ENCODE results near the gene FUT7.

FUT7 gene

DNA sequence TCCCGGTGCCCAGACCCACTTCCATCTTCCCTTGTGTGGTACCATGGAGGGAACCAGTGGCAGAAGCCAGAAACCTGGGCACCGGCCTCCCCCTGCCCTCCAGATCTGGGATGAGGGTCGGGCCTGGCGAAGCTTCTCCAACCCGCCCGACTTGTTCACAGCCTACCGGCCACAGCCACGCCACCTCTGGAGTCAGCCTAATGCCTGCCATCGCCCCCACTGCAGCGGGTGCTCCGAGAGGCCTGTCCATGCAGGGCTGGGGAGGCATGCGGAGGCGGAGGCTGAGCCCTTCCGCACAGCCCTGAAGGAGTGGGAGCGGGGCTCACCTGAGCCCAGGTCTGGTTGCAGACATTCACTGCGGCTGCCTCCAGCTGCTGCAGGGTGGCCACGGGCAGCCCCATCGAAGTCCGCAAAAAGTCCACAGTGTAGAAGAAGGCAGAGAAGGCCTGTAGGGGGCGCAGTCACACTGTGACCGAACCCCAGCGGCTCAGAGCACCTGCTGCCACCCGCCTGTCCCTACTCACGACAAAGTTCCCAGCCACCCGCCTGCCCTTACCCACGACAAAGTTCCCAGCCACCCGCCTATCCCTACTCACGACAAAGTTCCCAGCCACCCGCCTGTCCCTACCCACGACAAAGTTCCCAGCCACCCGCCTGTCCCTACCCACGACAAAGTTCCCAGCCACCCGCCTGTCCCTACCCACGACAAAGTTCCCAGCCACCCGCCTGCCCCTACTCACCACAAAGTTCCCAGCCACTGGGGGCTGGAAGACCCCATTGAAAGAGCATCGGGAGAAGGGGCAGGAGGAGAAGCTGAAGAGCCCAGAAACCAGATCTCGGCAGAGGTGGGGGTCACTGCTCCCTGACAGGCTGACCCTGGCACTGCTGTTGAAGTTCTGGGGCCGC lies 17.9 kb upstream of the FUT7 start:
- DNase-seq (ENCODE audit: low read depth in 2 of 2): peak in 1 of 2 donors; percentile 62

DNA sequence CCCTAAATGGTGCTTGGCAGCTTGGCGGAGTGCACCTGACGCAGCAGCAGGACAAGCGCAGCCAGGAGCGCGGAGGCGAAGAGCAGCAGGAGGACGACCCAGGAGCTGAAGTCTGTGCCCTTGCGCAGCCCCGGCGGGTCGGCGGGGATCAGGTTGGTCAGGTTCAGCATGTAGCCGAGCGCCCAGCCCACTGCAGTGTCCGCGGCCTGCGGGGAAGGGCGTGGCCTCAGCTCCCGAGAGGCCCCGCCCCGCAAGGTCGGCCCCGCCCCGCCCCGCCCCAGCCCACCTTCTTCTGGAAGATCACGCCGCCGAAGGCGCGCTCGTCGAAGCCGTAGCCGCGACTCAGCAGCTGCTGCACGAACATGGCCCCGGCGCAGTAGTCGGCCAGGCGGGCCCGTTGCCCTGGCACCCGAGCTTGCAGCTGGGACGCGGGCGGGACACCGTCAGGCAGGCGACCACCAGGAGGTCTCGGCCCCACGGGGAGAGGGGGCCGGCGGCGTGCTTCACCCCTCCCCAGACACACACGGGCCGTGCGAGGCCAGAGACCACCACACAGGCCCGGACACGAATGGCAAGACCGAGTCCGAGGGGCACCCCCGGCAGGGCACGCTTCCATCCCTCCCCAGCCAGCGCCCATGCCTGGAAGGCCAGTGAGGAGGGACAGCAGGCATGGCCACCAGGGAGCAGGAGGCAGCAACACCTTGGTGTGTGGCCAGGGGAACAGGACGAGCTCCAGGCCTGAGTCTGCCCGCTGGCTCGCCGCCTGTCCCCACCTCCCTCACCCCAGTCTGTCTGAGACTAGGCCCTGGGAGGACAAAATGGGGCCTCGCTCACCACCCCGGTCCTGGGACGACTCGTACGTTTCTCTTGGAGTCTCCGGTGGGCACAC lies 17.0 kb upstream of the FUT7 start:
- no peak for DNase-seq (ENCODE audit: low read depth in 2 of 2)

DNA sequence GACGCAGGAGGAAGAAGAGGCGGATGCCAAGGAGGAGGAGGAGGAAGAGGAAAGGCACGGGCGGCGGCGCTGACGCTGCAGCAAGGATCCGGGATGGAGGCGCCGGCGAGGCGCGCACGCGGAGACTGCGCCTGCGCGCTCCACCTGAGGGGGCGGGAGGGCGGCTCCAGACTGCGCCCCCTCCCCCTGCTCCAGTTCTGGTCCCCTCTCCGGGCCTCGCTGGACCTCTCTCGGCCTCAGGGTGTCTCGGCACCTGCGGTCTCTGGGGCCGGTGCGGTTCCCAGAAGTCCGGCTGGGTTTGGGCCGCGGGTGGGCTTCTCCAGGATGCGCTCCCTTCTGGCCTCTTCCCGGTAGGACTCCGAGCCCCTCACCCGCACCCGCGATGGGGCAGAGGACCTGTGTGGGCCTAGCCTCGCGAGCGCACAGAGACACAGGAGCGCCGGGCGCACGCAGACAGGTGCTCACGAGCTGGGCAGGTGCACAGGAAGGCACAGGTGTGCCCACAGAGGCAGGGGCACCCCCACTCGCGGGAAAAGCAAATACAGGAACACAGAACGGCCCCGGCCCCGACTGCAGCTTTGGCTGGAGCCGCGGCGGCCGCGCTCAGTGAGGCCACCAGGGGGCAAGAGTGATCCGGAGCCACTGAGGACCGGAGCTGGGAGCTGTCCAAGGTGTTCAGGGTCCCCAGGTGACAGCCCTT lies 14.3 kb upstream of the FUT7 start, which contains the start of gene NPDC1:
Gene NPDC1 (minus strand): TSS at position 90 of the 700 bp plus-strand sequence. CDS start 188 bp downstream, outside the sequence.
- DNase-seq (ENCODE audit: low read depth in 2 of 2): peak; percentile 68 to 83

DNA sequence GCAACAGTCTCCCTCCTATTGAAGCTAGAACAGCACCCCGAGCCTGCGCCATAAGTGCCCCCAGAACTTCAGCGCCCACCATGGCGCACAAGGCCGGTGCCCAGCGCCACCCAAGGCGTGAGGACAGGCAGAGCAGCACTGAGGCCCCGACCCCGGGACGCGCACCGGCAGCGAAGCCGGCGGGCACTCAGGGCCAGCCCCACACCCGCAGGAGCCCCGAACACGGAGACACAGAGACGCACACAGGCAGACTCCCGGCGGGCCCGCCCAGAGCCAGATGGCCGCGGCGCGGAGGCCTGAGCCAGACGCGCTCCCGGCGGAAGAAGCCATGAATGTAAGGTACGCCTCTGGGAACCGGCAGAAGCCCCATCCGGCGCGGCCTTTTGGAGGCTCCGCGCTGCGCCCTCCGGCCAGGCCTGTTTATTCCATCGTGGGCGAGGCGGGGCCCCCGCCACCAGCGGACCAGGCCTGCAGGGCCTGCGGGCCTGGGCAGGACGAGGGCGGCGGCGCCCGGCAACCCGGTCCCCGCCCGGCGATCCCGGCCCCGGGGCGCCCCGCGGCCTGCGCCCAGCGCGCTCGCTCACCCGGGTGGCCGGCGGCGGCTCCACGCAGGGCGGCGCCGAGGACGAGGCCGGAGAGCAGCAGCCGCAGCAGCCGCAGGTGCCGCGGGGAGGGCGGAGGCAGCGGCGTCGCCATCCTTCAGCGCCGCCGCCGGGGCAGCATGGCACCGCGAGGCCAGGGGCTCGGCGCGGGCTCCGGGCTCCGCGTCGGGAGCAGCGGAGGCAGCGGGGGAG lies 13.6 kb upstream of the FUT7 start:
- DNase-seq (ENCODE audit: low read depth in 2 of 2): no peak

DNA sequence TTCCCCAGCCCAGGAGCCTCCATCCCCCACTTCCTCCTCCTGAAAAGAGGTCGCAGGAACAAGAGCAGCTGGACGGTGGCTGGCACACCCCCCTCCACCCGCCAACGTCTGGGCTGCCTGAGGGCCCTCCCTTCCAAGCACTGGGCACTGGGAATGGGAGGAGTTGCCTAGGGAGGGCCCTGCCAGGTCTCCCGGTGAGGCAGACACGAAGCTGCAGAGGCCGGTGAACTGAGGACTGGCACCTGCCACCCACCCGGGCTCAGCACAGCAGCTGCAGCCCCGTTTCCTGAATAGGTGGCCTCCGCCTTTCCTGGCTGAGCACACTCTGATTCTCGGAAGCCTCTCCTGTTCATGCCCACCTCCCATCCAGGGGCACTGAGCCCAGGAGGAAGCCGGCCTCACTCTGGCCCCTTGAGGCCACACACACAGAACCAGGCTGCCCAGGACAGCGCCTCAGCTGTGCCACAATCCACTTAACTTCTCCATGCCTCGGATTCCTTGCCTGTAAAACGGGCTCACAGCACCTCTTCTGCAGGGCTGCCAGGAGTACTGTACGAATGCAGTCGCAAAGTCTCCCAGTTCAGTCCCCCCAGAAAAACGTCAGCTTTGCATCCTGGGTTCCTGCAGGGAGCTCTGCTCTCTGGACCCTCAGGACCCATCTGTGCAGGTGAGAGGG lies 12.8 kb upstream of the FUT7 start:
- DNase-seq (ENCODE audit: low read depth in 2 of 2): no peak

DNA sequence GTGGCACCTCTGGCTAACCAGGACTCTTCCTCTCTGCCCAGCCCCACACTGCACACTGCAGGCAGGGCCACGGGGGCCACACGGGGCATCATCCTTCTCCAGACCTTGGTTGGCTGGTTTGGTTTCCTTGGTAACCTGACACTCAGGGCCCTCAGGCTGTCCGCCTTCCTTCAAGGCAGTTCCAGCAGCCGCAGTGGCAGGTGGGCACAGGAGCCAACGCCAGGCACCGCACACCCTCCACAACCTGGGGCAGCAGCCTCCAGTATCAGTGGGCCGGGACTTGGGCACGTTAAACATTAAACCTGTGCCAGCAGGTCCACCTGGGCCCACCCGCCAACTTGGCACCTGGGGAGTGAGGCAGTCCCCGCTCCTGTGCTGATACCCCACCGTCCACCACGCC lies 12.1 kb upstream of the FUT7 start:
- no peak for DNase-seq (ENCODE audit: low read depth in 2 of 2)

DNA sequence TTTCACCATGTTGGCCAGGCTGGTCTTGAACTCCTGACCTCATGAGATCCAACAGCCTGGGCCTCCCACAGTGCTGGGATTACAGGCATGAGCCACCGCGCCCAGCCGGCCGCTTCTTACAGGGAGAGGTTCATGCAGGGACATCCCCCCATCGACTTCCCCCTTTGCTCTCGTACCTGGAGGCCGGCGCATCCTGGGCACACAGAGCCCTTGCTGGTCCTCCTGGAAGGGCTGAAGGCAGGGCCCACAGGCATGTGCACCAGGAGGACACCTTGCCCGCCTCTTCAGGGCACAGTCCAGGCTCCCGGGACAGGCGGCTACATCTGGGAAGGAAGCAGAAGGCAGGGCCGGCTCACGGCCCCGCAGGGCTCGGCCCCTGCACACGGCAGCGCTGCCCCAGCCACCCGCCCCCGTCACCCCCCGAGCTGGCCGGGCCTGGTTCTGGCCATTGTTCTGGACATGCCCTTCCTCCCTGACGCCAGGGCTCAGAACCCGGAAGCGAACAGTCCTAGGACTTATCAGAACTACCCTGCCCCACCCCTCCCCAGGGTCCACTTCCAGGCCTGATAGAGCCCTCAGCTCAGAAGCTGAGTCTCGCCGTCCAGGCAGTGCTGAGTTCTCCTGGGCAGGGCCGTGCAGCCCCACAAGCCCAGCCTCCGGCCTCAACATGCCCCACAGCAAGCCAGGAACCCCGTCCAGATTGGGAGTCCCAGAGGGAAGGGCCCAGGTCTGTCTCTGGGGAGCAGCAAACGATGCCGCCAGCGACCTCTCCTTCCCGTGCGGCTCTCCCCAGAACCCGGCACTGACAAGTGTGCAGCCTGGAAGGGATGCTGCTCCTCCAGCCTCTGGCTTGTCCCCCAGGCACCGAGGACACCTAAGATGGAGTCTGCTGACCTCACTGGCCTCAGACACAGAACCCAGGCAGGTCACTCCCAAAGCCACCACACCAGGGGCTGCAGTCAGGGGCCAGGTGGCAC lies 11.2 kb upstream of the FUT7 start:
- DNase-seq (ENCODE audit: low read depth in 2 of 2): no peak

DNA sequence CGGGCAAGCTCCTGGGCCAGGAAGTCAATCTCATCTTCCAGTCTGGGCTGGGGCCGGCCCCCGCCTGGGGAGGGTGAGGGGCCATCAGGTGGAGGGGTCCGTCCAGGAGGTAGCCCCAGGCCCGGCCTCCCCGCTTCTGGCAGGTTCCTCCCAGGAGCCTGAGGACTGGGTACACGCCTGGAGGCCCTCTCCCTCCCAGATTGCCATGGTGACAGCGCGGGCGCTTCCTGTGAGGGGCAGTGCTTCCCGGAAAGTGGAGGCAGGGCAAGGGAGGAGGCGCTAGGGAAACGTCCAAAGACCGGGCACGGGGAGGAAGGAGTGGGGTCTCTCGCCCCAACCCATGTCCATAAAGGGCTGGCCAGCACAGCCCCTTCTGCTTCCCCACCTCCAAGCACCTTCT lies 9.2 kb upstream of the FUT7 start:
- no peak for DNase-seq (ENCODE audit: low read depth in 2 of 2)

DNA sequence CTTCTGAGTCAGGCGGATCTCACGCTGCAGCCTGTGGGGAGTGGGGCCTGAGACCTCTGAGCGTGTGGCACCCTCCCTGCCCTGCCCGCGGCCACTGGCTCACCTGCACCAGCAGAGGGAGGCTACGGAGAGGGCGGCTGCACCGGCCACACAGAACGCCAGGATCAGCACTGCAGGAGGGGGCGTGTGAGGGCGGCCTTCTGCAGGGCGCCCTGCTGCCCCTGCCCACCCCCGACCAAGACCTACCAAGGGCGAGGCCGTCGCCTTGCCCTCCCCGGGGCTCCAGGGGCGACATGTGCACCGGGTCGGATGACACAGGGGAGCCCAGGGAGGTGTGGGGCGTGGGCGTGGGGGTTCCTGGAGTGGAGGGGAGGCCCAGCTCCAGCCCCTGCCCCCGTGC lies 8.7 kb upstream of the FUT7 start:
- DNase-seq (ENCODE audit: low read depth in 2 of 2): no peak

DNA sequence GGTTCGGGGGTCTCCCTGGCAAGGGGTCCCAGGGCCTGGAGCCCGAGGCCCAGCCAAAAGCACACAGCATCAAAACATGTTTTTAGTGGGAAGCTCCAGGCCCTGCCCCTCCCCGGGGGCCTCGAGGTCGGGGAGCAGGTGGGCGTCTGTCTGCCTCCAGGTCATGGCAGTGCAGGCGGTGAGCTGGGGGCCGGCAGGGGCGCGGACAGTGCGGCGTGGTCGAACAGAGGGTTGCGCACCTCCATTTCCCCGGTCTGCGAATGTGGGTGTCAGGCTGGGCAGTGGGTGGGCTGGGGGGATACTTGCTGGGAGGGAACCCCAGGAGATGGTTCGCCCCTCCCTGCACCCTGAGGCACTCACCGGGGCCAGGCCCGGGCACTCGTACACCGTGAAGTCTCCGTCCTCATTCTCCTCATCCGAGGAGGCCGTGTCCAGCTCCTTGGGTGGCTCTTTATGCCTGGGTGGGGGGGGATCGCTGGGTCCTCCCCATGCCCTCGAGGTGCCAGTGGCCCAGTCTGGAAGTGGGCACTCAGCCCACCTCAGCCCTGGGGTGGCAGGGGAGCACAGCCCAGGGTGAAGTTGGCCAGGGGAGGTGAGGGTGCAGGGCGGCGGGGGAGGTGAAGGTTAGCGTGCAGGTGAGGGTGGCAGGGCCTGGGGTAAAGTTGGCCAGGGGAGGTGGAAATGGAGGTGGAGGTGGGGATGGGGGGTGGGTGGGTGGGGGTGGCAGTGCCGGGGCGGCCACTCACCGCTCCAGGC lies 7.9 kb upstream of the FUT7 start:
- DNase-seq (ENCODE audit: low read depth in 2 of 2): no peak

DNA sequence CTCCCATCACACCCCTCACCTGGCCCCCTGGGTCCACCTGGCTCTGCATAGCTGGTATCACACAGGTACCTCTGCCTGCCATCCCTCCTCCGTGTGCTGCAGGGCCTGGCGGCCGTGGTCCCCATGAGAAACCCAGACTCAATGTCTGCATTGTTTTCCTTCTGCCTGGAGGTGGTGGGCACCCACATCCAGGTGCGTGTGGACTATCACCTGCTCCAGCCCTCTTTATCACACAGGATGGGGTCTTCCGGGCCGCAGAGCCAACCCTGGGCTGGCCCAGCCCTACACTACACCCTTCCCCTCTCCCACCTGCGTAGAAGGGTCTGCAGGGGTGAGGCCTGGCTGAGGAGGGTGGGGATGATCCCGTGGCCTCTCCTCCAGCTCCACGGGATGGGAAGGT lies 7.0 kb upstream of the FUT7 start:
- no peak for DNase-seq (ENCODE audit: low read depth in 2 of 2)

DNA sequence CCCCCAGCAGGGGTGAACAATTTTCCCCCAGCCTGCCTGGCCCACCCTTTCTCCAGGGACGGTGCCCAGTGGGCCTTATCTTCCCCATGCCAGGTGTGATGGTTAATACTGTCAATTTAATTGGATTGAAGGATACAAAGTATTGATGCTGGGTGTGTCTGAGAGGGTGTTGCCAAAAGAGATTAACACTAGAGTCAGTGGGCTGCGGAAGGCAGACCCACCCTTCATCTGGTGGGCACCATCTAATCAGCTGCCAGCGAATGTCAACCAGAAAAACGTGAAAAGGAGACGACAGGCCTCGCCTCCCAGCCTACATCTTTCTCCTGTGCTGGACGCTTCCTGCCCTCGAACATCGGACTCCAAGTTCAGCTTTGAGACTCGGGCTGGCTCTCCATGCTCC lies 5.6 kb upstream of the FUT7 start:
- DNase-seq (ENCODE audit: low read depth in 2 of 2): no peak

DNA sequence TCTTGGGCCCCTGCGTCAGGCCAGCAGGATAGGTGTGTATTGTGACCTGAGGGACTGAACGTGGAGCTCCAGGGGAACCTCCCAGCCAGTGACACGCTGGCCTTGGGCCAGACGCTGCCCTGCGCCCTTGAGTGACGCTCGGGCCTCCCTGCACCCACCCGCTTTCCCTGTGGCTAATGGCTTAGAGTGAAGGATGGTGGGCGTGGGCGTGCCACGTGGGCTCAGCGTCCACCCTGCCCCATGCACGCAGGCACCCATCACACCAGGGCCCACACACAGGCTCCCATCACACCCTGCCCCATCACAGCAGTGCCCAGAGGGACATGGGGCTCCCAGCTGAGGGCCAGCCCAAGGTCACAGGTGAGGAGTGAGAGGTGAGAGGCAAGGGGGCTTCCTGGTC lies 5.1 kb upstream of the FUT7 start:
- DNase-seq (ENCODE audit: low read depth in 2 of 2): no peak

DNA sequence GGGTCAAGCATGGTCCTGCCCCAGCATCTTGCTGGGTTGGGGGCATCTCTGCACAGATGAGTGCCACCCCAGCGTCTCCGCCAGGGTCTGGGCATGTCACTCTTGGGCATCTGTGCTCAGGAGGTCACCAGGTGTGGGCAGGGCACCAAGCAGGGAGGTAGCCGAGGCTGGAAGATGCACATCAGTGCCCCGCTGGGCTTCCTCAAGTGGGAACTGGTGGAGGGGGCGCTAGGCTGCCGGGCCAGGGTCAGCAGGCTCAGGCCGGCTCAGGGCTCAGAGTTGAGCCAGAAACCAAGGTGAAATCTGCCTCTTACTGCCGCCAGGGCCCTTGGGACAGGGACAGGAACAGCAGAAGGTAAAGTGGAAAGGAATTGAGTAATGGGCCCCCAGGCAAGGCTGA lies 4.0 kb upstream of the FUT7 start:
- DNase-seq (ENCODE audit: low read depth in 2 of 2): no peak

DNA sequence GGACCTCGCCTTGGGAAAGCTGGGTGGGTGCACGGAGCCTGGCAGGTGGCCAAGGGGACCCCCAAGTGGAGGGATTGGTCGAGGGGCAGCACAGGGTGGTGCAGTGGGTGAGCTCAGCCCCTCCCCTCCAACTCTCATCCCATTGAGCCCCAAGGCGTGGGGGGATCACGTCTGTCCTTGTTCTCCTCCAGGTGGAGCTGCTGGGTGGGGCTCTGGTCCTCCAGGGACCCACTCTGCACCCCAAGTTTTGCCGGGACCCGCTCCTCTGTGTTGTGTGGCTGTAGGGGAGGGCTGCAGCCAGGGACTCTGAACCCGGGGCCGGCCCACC lies 3.6 kb upstream of the FUT7 start:
- no peak for DNase-seq (ENCODE audit: low read depth in 2 of 2)

DNA sequence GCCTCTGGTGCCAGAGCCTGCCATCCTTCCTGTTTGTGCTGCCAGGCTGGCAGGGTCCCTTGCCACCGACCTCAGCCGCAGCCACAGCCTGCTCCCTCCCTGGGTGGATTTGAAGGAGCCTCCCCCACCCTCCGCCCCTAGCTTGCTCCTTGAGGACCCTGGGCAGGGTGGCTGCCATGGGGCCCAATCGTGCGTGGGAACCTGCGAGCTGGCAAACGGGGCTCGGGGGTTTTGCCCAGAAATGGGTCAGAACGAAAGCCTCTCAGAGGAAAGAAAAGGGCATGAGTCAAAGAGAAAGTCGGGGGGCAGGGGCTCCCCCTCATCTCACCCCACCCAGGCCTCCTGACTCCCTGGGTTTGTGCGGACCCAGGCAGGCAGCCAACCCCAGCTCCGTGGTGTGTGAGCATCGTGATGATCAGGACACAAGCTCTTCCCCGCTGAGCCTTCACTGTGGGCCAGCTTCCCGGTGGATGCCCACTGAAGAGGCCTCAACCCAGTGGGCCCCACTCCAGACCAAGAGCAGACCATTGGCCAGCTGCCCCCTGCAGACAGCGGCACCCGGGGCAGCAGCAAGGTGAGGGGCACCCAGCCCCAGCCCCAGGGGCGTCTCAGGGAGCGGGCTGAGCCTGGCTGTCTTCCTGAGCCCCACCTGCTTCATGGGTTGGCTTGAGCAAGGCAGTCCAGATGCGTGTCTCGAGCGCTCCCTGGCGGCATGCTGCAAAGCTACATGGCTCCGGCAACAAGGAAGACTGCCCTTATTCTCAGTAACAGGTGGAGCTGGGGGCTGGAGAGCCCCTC lies 3.0 kb upstream of the FUT7 start:
- peak; percentile 82 to 83 for DNase-seq (ENCODE audit: low read depth in 2 of 2)

DNA sequence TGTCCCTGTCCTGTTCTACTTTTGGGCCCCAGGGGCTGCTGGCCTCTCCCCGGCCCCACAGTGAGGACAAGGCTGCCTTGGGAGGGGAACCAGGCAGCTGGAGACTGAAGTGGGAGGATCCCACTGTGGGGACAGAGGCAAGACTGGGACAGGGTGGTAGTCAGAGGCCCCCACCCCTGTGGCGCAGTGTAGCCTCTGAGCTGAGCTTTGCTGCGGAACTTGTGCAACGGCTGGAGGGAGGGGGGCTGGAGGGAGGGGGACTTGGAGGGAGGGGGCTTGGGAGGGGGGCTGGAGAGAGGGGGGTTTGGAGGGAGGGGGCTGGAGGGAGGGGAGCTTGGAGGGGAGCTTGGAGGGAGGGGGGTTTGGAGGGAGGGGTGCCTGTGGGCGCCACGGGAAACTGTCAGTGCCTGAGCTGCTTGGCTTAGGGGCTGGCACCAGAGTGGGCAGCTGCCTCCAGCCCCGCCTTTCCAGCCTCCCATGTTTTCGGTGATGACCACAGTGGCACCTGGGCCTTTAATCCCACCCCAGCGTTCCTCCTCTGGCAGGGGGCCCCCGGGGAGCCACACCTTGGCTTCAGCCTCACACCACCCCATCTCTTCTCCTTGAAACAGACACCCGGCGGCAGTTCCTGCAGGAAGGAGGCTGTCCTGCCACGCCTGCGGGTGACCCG lies 2.3 kb upstream of the FUT7 start:
- DNase-seq (ENCODE audit: low read depth in 2 of 2): no peak
